Measurements from ENCODE around the gene COX4I1. TPM values are rescaled to one million over a fixed set of nuclear protein-coding genes. Genes with fewer than 3 reads are reported as not detected.

COX4I1 gene
- total and polyA plus RNA-seq, 10 of the 15 experiments (the other 5 are each of a cell fraction or from before 2014, with no cell fraction given) = 480 to 1,889 (median 872) TPM

DNA sequence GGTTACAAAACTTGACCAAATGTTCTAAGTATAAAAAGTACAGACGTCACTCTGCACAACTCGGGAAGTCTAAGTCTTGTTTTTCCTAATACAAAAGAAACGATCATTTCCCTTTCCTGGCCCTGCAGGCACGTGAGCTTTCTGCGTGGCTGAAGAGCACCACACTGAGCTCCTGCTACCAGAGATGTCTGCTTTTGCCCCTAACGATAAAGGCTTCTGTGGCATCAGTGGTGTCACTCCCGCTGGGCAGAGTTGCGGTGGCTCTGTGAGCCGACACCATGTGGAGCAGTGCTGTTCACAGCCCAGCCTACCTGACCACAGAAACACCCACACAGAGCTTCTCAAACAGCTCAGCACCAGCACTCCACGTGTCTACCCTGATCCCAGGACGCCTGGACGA is 20.6 kb upstream of the COX4I1 start:
- no peaks in the 10 kb centered on the region for H3K27me3 ChIP-seq (replicated peaks in 1 of 2; ENCODE audit: control insufficient read depth in 2 of 2, insufficient read depth in 2 of 2, low read length in 1 of 2)
- no peaks in the 10 kb centered on the region for H3K4me1 ChIP-seq (ENCODE audit: control insufficient read depth, insufficient read depth, low read length)
- H3K4me2 ChIP-seq (ENCODE audit: control insufficient read depth, insufficient read depth) = no peak overlapping the region
- H2AFZ ChIP-seq (ENCODE audit: control insufficient read depth, low read depth, low read length) = no peak overlapping the region
- no peak for ATAC-seq
- in situ Hi-C loops (cut with MboI) (no loop called here), intact Hi-C loops (cut with micrococcal nuclease; ENCODE audit: unreplicated experiment) (no loop called here)
- RAD21 ChIA-PET (ENCODE audit: unreplicated experiment) = no interaction called here
- POLR2A ChIA-PET = no interaction called here
- TF ChIP-seq NR2F1 (conservative IDR thresholded peaks at IDR 0.05) (no peak), BRCA1 (IDR thresholded peaks at IDR 0.05; ENCODE audit: low read depth, low read length) (no peak), TARDBP (IDR thresholded peaks at IDR 0.05; ENCODE audit: borderline replicate concordance) (no peak), POLR2AphosphoS5 (IDR thresholded peaks at IDR 0.05; ENCODE audit: low read length) (no peak), NBN (IDR thresholded peaks at IDR 0.05) (no peak), NR2C1 (IDR thresholded peaks at IDR 0.05) (no peak), NFYB (IDR thresholded peaks at IDR 0.05; ENCODE audit: insufficient read depth, low read depth, low read length) (no peak), SUZ12 (IDR thresholded peaks at IDR 0.05; ENCODE audit: unreplicated experiment) (no peak), ATF2 (IDR thresholded peaks at IDR 0.05; ENCODE audit: low read length) (no peak), BCL11A (IDR thresholded peaks at IDR 0.05; ENCODE audit: low read depth, low read length) (no peak)
- H3K9ac ChIP-seq (ENCODE audit: control insufficient read depth, insufficient read depth, low read length) = no peak overlapping the region
- peaks cover 13 to 18% of the 10 kb centered on the region in 2 experiments; a peak in 3 of 4 replicates for H3K36me3 ChIP-seq (ENCODE audit: control insufficient read depth in 2 of 2, insufficient read depth in 2 of 2, low read length in 1 of 2)
- no peaks in the 10 kb centered on the region for H4K20me1 ChIP-seq (ENCODE audit: control insufficient read depth, insufficient read depth)
- DNase-seq (ENCODE audit: low read depth, low spot score) = no peak
- H3K79me2 ChIP-seq (ENCODE audit: control insufficient read depth, insufficient read depth, low read length) = no peaks in the 10 kb centered on the region
- H3K4me3 ChIP-seq = no peak overlapping the region
- no peaks in the 10 kb centered on the region for H3K9me3 ChIP-seq (replicated peaks; ENCODE audit: control insufficient read depth, insufficient read depth, low read length)
- no peak for FAIRE-seq
- SMC1A ChIA-PET (ENCODE audit: uncharacterized antibody, unreplicated experiment) = interaction anchor here (0.5 kb wide), 1 partner anchor 1244 kb away, joined by 3 read pairs; no protein-coding TSS in a partner anchor
- no peak overlapping the region for H3K27ac ChIP-seq (ENCODE audit: control insufficient read depth, insufficient read depth)
- 50% methylated on average over 12 of the region's 12 CpGs for WGBS (ENCODE audit: insufficient coverage, insufficient replicate concordance, low lambda C conversion rate, missing lambda C conversion rate)
- BruUV-seq (replicated peaks) = no TSS peak
- CTCF ChIA-PET = no interaction called here

Measured in GM12878 (cell line).